ENCODE data around the gene DLL1.

DLL1 gene

GRCh38 chr6:170274713-170275560 lies 15.9 kb downstream of the DLL1 start:
- TF ChIP-seq CTCF (conservative IDR thresholded peaks at IDR 0.05) (no peak), ZFX (IDR thresholded peaks at IDR 0.05) (no peak)
- H3K27ac ChIP-seq = no peak overlapping the region

- no peak for TF ChIP-seq ZFX (IDR thresholded peaks at IDR 0.05)
- no peak for TF ChIP-seq CTCF (conservative IDR thresholded peaks at IDR 0.05)
- no peak overlapping the region for H3K27ac ChIP-seq
Measured at GRCh38 chr6:170273681-170274080, 17.2 kb downstream of the DLL1 start.

GRCh38 chr6:170273191-170273590 lies 17.7 kb downstream of the DLL1 start:
- TF ChIP-seq ZFX (IDR thresholded peaks at IDR 0.05) = no peak
- TF ChIP-seq CTCF (conservative IDR thresholded peaks at IDR 0.05) = no peak
- no peak overlapping the region for H3K27ac ChIP-seq

GRCh38 chr6:170272341-170273065 lies 18.4 kb downstream of the DLL1 start:
- no peak overlapping the region for H3K27ac ChIP-seq
- no peak for TF ChIP-seq ZFX (IDR thresholded peaks at IDR 0.05)
- TF ChIP-seq CTCF (conservative IDR thresholded peaks at IDR 0.05) = no peak

- no peak overlapping the region for H3K27ac ChIP-seq
- TF ChIP-seq ZFX (IDR thresholded peaks at IDR 0.05) (no peak), CTCF (conservative IDR thresholded peaks at IDR 0.05) (no peak)
Measured at GRCh38 chr6:170271771-170272314, 19.0 kb downstream of the DLL1 start.

GRCh38 chr6:170270984-170271593 lies 19.8 kb downstream of the DLL1 start:
- H3K27ac ChIP-seq = no peak overlapping the region
- TF ChIP-seq CTCF (conservative IDR thresholded peaks at IDR 0.05) (no peak), ZFX (IDR thresholded peaks at IDR 0.05) (no peak)

Measured in C4-2B (cell line).